Measurements from ENCODE around the gene SLC39A6. TPM values are rescaled to one million over a fixed set of nuclear protein-coding genes. Genes with fewer than 3 reads are reported as not detected.

The SLC39A6 gene
- polyA plus RNA-seq, 2 of the 4 experiments (the other 2 are of a cell fraction), result 49.1 to 68.0 TPM

DNA sequence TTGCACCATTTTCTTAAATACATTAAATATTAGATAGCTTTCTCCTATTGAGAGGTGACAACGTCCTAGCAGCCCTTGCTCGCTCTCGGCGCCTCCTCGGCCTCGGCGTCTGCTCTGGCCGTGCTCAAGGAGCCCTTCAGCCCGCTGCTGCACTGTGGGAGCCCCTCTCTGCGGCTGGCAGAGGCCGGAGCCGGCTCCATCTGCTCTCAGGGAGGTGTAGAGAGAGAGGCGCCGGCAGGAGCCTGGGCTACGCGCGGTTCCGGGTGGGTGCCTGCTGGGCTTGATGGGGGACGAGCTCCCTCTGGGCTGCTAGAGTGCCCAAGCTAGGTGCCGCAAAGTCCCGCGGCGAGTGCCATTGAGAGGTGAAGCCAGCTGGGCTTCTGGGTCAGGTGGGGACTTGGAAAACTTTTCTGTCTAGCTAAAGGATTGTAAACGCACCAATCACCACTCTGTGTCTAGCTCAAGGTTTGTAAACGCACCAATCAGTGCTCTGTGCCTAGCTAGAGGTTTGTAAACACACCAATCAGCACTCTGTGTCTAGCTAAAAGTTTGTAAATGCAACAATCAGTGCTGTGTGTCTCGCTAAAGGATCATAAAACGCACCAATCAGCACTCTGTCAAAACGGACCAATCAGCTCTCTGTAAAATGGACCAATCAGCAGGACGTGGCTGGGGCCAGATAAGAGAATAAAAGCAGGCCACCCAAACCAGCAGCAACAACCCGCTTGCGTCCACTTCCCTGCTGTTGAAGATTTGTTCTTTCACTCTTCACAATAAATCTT is 64.9 kb downstream of the SLC39A6 start:
- Histone ChIP-seq H3K4me3 (no peak overlapping the region), H3K9me3 (no peaks in the 10 kb centered on the region), H3K27ac (no peak overlapping the region), H3K4me2 (no peak overlapping the region), H3K4me1 (peaks cover 6% of the 10 kb centered on the region; the same call in 1 of the 3 replicates)
- DNase-seq (ENCODE audit: low read depth in 1 of 2, low spot score in 1 of 2), result no peak
- ChIA-PET POLR2A (no interaction called here), CTCF (interaction anchor here (2.4 kb wide), 1 partner anchor 46 kb away, joined by 7 read pairs; no protein-coding TSS in a partner anchor)
- FAIRE-seq, result no peak
- 96% methylated on average over 23 of the region's 31 CpGs for WGBS (ENCODE audit: missing lambda C conversion rate)
- no peak for TF ChIP-seq HEYL (CRISPR knock-in tag; IDR thresholded peaks at IDR 0.05)
- TF ChIP-seq, protein P1, sequence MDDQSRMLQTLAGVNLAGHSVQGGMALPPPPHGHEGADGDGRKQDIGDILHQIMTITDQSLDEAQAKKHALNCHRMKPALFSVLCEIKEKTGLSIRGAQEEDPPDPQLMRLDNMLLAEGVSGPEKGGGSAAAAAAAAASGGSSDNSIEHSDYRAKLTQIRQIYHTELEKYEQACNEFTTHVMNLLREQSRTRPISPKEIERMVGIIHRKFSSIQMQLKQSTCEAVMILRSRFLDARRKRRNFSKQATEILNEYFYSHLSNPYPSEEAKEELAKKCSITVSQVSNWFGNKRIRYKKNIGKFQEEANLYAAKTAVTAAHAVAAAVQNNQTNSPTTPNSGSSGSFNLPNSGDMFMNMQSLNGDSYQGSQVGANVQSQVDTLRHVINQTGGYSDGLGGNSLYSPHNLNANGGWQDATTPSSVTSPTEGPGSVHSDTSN (IDR thresholded peaks at IDR 0.05), result no peak
- TF ChIP-seq, protein P2, sequence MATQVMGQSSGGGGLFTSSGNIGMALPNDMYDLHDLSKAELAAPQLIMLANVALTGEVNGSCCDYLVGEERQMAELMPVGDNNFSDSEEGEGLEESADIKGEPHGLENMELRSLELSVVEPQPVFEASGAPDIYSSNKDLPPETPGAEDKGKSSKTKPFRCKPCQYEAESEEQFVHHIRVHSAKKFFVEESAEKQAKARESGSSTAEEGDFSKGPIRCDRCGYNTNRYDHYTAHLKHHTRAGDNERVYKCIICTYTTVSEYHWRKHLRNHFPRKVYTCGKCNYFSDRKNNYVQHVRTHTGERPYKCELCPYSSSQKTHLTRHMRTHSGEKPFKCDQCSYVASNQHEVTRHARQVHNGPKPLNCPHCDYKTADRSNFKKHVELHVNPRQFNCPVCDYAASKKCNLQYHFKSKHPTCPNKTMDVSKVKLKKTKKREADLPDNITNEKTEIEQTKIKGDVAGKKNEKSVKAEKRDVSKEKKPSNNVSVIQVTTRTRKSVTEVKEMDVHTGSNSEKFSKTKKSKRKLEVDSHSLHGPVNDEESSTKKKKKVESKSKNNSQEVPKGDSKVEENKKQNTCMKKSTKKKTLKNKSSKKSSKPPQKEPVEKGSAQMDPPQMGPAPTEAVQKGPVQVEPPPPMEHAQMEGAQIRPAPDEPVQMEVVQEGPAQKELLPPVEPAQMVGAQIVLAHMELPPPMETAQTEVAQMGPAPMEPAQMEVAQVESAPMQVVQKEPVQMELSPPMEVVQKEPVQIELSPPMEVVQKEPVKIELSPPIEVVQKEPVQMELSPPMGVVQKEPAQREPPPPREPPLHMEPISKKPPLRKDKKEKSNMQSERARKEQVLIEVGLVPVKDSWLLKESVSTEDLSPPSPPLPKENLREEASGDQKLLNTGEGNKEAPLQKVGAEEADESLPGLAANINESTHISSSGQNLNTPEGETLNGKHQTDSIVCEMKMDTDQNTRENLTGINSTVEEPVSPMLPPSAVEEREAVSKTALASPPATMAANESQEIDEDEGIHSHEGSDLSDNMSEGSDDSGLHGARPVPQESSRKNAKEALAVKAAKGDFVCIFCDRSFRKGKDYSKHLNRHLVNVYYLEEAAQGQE (IDR thresholded peaks at IDR 0.05), result no peak
- TF ChIP-seq, protein P3, sequence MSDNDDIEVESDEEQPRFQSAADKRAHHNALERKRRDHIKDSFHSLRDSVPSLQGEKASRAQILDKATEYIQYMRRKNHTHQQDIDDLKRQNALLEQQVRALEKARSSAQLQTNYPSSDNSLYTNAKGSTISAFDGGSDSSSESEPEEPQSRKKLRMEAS (IDR thresholded peaks at IDR 0.05), result no peak
- TF ChIP-seq ZFP36 (IDR thresholded peaks at IDR 0.05; ENCODE audit: borderline replicate concordance, partially characterized antibody), result no peak
- TF ChIP-seq JUNB (IDR thresholded peaks at IDR 0.05), result no peak
- no peak for TF ChIP-seq CBX2 (IDR thresholded peaks at IDR 0.05; ENCODE audit: borderline replicate concordance, low read depth)
- TF ChIP-seq ZC3H11A (IDR thresholded peaks at IDR 0.05), result no peak
- TF ChIP-seq RFX5 (IDR thresholded peaks at IDR 0.05), result no peak
- TF ChIP-seq KDM5A (IDR thresholded peaks at IDR 0.05), result no peak
- TF ChIP-seq, protein P4, sequence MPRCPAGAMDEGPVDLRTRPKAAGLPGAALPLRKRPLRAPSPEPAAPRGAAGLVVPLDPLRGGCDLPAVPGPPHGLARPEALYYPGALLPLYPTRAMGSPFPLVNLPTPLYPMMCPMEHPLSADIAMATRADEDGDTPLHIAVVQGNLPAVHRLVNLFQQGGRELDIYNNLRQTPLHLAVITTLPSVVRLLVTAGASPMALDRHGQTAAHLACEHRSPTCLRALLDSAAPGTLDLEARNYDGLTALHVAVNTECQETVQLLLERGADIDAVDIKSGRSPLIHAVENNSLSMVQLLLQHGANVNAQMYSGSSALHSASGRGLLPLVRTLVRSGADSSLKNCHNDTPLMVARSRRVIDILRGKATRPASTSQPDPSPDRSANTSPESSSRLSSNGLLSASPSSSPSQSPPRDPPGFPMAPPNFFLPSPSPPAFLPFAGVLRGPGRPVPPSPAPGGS (IDR thresholded peaks at IDR 0.05), result no peak
- TF ChIP-seq CEBPB (IDR thresholded peaks at IDR 0.05), result no peak
- no peak for TF ChIP-seq EHF (CRISPR knock-in tag; IDR thresholded peaks at IDR 0.05)
- TF ChIP-seq SMC3 (IDR thresholded peaks at IDR 0.05), result no peak
- TF ChIP-seq ZSCAN20 (CRISPR knock-in tag; IDR thresholded peaks at IDR 0.05), result no peak
- TF ChIP-seq CBX8 (IDR thresholded peaks at IDR 0.05), result no peak
- ATAC-seq, result no peak

DNA sequence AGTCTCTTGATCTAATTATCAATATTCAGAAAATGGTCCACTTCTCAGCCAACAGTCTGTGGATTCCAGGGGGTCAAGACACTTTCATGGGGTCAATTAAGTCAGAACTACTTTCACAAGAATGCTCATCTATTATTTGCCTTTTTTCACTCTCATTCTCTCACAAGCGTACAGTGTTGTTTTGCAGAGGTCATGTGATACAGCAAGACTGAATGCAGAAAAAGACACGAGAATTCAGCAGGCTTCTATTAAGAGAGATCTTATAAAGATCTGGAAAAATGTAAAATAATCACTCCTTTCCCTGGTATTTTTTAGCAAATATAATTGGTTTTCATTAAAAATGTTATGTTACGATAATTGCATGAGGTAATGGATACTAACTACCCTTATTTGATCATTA is 70.5 kb downstream of the SLC39A6 start:
- 94% methylated on average over 3 of the region's 3 CpGs for WGBS (ENCODE audit: missing lambda C conversion rate)
- ChIA-PET POLR2A (no interaction called here), CTCF (no interaction called here)
- no peak for ATAC-seq
- no peak for DNase-seq (ENCODE audit: low read depth in 1 of 2, low spot score in 1 of 2)
- no peaks in the 10 kb centered on the region for H3K4me1 ChIP-seq
- H3K27ac ChIP-seq, result no peak overlapping the region
- no peak for FAIRE-seq
- no peak overlapping the region for H3K4me2 ChIP-seq
- no peaks in the 10 kb centered on the region for H3K9me3 ChIP-seq
- H3K4me3 ChIP-seq, result no peak overlapping the region
- TF ChIP-seq, protein P5, sequence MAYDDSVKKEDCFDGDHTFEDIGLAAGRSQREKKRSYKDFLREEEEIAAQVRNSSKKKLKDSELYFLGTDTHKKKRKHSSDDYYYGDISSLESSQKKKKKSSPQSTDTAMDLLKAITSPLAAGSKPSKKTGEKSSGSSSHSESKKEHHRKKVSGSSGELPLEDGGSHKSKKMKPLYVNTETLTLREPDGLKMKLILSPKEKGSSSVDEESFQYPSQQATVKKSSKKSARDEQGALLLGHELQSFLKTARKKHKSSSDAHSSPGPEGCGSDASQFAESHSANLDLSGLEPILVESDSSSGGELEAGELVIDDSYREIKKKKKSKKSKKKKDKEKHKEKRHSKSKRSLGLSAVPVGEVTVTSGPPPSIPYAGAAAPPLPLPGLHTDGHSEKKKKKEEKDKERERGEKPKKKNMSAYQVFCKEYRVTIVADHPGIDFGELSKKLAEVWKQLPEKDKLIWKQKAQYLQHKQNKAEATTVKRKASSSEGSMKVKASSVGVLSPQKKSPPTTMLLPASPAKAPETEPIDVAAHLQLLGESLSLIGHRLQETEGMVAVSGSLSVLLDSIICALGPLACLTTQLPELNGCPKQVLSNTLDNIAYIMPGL (CRISPR knock-in tag; IDR thresholded peaks at IDR 0.05; ENCODE audit: borderline replicate concordance), result no peak
- no peak for TF ChIP-seq RARB (CRISPR knock-in tag; IDR thresholded peaks at IDR 0.05)
- TF ChIP-seq ZC3H11A (IDR thresholded peaks at IDR 0.05), result no peak
- no peak for TF ChIP-seq EHF (CRISPR knock-in tag; IDR thresholded peaks at IDR 0.05)
- TF ChIP-seq HEYL (CRISPR knock-in tag; IDR thresholded peaks at IDR 0.05), result no peak
- no peak for TF ChIP-seq CEBPB (IDR thresholded peaks at IDR 0.05)
- no peak for TF ChIP-seq MAFK (IDR thresholded peaks at IDR 0.05; ENCODE audit: partially characterized antibody)
- TF ChIP-seq, protein P6, sequence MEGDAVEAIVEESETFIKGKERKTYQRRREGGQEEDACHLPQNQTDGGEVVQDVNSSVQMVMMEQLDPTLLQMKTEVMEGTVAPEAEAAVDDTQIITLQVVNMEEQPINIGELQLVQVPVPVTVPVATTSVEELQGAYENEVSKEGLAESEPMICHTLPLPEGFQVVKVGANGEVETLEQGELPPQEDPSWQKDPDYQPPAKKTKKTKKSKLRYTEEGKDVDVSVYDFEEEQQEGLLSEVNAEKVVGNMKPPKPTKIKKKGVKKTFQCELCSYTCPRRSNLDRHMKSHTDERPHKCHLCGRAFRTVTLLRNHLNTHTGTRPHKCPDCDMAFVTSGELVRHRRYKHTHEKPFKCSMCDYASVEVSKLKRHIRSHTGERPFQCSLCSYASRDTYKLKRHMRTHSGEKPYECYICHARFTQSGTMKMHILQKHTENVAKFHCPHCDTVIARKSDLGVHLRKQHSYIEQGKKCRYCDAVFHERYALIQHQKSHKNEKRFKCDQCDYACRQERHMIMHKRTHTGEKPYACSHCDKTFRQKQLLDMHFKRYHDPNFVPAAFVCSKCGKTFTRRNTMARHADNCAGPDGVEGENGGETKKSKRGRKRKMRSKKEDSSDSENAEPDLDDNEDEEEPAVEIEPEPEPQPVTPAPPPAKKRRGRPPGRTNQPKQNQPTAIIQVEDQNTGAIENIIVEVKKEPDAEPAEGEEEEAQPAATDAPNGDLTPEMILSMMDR (IDR thresholded peaks at IDR 0.05), result no peak
- TF ChIP-seq RNF2 (IDR thresholded peaks at IDR 0.05; ENCODE audit: borderline replicate concordance, low read depth), result no peak
- TF ChIP-seq, protein P7, sequence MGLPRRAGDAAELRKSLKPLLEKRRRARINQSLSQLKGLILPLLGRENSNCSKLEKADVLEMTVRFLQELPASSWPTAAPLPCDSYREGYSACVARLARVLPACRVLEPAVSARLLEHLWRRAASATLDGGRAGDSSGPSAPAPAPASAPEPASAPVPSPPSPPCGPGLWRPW (IDR thresholded peaks at IDR 0.05), result no peak
- no peak for TF ChIP-seq CBX2 (IDR thresholded peaks at IDR 0.05; ENCODE audit: borderline replicate concordance, low read depth)
- TF ChIP-seq KDM1A (IDR thresholded peaks at IDR 0.05; ENCODE audit: low read depth), result no peak
- TF ChIP-seq CHD2 (IDR thresholded peaks at IDR 0.05; ENCODE audit: low read length, partially characterized antibody), result no peak
- TF ChIP-seq, protein P8, sequence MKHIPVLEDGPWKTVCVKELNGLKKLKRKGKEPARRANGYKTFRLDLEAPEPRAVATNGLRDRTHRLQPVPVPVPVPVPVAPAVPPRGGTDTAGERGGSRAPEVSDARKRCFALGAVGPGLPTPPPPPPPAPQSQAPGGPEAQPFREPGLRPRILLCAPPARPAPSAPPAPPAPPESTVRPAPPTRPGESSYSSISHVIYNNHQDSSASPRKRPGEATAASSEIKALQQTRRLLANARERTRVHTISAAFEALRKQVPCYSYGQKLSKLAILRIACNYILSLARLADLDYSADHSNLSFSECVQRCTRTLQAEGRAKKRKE (CRISPR knock-in tag; IDR thresholded peaks at IDR 0.05; ENCODE audit: low read depth), result no peak
- TF ChIP-seq HOXB5 (CRISPR knock-in tag; IDR thresholded peaks at IDR 0.05), result no peak

Data from A549 (cell line).